IPS-11a (cell line): ENCODE results near the gene C1QTNF6.
"Not testable (repeated sequence)": the region's sequence is repeated elsewhere in the genome, so short reads cannot be mapped to it uniquely, and the experiment has no call there.

Source experiments
- H3K4me3 ChIP-seq: one replicate; pipeline ENCODE4 v1.5.1; 2013; ENCODE audit warnings: low read depth, low read length, control low read depth

Gene C1QTNF6

DNA sequence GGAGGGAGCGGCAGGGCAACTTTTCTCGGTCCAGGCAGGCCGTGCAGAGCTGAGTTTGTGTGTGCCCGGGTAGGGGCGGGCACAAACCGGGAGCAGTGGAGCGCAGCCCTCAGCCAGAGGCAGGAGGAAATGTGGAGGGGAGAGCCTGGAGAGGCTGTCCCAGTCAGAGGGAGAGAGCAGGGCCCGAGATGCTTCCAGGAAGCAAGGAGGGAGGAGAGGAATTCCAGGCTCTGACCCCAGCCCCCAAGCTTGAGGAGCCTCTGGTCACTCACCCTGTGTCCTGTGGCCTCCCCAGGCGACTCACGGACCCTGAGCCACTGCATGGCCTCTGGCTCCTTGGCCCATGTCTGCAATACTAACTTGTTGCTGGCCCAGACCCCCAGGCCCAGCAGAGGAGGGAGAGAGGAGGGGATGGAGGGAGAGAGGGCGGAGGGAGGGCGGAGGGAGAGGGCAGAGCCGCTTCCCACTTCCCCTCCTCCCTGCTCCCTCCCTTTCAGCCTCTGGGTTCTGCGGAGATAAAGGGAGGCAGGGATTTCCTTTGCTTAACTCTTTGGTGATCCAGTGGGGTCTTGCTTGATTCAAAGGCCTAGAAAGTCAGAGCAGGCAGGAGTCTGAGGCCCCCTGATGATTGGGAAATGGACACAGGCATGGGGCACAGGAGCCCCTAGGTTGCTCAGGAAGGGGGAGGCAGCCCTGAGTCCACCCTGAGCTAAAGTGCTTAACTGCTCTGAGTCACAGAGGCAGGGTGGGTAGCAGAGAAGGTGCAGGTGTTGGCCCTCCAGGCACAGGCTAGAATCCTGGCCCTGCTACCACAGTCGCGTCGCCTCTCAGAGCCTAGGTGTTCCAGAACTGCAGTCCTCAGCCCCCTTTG, at the start of gene C1QTNF6:
C1QTNF6 (minus strand) TSS at position 357 of the 871 bp plus-strand sequence; CDS start at position 323, 34 bp downstream.
- H3K4me3 ChIP-seq = peak within 1 kb of the TSS; percentile 0

DNA sequence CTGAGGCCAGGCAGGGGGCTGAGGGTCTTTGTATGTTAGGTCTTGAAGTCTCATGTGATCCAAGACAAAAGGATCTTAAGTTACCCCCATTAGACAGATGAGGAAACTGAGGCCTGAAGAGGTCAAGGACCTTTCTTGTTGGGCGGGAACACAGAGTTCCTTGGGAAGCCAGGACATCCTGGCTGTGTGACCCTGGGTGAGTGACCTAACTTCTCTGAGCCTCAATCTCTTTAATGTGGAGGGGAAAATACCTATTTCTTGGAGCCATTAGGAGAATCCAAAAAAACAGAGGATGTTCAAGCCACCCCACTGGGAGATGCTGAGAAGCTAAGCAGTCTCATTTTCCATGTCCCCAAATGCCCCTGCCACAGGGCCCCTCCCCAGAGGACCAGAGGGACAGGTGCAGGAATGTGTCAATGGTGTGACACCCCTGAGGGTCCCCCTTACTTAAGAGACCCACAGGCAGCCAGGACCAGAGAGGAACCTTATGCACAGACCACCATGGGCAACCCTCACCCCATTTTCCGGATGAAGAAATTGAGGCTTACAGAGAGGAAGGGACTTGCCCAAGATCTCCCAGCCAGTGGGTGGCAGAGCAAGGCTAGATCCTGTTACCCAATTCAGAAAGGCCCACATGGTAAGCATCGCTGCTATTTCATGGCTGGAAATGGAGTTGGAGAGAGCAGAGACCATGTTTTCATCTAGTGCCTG, 48.0 kb upstream of the C1QTNF6 start:
- H3K4me3 ChIP-seq = no peak overlapping the region

DNA sequence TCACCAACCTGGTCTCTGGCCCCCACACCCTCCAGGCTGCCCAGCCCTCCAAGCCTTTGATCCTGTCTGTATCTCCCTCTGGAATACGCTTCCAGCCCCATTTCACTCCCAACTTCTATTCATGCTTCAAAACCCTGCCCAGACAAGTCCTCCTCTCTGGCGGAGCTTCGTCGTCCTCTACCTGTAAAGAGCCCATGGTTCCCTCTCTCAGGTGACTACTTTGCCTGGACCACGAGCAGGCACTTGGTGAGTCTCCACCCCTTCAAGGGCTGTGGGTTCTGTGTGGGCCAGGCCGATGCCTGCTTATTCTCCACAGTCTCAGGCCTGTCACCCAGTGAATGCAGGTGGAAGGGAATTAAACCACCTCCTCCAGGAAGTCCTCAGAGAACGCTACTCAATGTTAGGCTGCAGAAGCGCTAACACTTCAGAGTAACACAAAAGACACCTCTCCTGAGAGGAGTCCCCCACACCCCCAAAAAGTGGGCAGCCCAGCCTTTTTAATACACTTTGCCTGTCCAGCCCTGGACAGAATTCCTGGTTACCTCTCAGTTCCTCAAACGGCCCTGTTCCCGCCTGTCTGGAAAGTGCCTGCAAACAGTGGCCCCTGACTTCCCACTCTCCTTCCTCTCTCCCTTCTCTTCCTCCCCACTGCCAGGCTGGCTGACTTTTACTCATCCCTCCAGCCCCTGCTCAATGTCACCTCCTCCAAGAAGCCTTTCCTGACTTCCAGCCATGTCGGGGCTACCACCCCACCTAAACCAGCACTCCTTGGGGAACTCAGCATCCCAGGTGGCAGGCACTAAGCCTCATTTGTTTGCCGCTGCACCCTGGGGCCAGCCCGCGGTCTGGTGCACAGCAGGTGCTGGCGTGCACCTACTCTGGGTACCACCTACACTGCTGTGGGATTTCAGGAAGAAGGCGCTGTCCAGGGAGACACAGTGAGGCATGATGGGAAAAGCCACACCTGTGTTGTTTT, 47.0 kb upstream of the C1QTNF6 start:
- no peak overlapping the region for H3K4me3 ChIP-seq

DNA sequence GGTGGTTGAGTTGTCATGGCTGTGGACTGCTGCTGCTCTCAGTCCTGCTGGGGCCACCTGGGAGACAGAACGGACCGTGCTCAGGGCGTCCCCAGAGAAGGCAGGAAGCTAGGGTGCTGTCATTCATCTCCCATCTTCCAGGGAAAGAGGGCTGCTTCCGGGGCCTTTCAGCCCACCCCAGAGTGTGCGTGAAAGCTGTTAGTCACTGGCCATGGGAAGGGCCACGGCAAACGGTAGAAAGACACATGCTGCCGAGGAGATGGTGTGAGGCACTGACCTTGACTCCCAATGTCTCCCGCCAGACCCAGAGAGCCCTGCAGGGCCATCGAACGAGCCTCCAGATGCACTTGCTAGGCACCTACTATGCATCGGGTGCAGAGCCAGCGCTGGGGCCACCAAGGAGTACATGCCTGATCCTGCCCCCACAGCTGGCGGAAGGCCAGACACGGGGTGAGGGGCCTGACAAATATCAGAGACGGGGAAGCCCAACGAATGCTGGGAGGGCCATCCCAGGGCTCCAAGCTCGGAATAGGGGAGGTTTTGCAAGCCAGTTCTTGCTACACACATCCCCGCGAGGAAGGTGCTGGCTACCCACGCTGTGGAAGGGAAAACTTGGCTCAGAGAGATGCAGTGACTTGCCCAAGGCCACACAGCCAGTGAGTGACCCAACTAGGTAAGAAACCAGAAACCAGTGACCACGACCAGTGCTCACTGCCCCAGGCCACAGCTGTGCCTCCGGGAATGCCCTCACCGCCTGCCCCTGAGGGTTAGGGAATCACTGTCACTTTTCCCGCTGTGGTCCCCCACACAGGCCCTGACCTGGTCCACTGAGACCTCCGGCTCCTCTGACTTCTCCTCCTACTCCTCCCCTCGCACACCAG, 45.9 kb upstream of the C1QTNF6 start:
- H3K4me3 ChIP-seq = no peak overlapping the region

DNA sequence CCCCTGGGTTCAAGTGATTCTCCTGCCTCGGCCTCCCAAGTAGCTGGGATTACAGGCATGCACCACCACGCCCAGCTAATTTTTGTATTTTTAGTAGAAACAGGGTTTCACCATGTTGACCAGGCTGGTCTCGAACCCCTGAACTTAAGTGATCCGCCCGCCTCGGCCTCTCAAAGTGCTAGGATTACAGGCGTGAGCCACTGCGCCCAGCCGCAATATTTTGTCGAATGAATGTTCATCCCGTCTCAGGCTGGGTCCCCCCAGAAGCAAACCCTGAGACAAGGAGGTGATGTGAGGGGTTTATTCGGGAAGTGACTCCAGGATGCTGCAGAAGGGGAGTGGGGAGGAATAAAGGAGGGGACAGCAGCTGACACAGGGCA, 45.3 kb upstream of the C1QTNF6 start:
- not testable (repeated sequence) for H3K4me3 ChIP-seq

DNA sequence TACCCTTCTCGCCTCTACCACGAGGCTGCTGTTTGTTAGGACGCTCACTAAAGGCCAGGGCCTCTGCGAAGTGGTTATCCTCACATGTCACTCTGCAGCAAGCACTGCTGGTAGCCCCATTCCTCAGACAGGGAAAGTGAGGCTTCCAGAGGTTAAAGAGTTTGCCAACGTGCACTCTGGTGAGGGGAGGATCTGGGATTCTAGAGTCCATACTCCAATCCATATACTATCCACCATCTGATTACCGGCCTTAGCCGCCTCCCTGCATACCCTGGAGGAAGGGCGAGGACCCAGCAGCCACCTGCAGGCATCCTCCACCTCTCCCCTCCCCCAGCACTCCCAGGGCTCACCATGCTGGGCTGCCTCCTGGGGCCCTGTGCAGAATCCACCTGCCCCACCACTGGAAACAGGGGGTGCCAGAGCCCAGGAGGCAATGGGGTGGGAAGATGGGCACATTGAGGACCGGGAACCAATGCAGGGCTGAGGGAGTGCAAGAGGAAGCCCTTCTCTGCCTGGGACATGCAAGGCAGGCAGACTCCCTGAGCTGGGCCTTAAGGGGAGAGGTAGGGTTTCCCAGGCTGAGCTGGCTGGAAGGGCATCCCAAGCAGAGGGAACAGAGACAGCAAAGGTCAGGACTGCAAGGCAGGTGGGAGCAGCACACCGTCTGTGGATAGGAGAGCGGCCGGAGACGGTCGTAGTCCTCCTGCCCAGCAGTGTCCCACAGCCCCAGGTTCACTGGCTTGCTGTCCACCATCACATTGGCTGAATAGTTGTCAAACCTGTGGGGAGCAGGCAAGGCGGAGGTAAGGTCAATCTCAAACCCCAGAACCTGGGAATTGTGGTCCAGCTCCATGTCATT, 44.3 kb upstream of the C1QTNF6 start:
- no peak overlapping the region for H3K4me3 ChIP-seq

DNA sequence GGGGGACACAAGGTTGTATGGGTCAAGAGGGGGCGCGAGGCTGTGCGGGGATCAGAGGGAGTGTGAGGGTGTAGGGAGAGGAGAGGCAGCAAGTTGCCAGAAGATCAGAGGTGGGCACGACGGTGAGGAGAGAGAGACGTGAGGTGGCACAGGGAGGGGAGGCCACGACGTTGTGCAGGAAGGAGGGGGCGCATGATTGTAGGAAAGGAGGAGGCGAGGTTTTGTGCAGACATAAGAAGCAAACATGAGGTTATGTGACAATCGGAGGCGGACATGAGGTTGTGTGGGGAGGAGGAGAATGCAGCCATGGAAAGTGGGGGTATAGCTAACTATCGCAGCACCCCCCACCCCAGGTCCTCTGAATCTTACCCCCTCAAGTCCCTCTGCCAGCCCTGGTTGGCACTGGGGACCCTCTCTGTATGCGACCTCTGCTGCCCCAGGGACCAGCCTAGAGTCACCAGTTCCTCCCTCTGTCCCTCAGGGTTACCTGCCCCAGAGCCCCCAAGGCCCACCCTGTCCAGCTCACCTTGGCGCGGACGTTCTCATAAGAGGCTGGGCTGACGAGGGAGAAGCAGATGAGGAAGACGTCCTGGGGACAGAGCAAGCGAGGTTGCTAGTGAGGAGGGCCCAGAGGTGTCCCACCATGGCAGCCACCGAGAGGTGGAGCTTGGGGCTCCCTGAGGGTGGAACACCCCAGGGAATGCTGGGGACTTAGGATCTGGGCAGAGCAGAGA, 43.5 kb upstream of the C1QTNF6 start:
- no peak overlapping the region for H3K4me3 ChIP-seq

DNA sequence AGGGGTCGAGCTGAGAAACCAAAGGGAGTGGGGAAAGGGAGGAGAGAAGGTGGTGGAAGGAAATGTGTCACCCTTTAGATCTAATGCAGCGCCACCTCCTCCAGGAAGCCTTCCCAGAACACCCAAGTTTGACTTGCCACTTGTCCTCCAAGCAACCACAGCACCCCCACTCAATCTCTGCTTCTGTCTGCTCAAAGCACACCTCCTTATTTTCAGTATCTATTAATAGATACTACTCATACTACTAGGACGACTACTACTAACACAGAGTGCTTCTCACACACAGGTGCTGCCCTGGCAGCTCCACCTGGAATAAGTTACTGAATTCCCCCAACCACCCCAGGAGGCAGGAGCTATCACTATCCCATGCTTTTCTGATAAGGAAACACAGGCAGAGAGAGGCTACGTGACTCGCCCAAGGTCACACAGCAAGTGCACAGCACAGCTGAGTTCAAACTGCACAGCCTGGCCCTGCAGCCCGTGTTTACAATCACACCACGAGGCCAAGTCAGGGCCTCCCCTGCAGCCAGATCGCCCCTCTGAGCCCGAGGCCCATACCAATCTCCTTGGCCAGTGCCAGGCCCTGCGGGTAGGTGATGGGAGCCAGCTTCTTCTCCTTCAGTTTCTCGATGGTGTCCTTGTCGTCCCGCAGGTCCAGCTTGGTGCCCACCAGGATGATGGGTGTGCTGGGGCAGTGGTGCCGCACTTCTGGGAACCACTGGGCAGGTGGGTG, 42.8 kb upstream of the C1QTNF6 start:
- no peak overlapping the region for H3K4me3 ChIP-seq

DNA sequence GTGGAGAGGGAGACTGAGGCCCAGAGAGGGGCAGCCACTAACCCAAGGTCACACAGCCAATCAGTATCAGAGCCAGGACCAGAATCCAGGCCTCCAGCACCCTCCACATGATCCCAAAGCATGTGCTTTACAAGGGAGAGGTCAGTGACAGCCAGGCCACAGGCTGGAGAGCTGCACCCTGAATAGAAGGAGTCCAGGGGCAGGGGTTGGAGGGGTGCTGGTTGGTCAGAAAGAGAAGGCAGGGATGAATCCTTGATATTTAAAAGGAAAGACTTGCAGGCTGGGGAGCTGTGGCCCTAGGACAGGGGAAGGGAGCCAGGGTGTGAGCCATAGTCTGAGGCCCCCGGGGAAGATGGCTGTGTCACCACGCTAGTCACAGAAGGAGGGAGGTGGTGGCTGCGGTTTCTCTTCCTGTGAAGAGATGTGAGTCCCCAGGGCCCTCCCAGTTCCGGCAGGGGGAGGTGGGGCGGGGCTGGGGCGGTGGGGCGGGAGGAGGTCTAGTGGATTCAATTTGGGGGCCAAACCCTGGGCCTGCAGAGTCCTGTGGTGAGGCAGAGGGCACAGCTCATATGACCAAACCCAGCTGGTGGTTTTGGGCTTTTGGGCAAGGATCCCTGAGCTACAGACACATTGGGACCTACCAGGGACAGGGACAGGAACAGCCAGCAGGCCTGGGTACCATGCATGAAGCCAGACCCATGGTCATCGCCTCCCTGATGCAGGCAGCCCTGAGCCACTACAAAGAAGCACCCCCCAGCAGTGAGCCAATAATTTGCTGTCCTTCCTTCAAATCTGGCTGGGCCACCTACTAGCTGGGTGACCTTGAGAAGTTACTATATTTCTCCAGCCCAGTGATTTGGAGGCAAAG, 42.0 kb upstream of the C1QTNF6 start:
- H3K4me3 ChIP-seq = no peak overlapping the region

DNA sequence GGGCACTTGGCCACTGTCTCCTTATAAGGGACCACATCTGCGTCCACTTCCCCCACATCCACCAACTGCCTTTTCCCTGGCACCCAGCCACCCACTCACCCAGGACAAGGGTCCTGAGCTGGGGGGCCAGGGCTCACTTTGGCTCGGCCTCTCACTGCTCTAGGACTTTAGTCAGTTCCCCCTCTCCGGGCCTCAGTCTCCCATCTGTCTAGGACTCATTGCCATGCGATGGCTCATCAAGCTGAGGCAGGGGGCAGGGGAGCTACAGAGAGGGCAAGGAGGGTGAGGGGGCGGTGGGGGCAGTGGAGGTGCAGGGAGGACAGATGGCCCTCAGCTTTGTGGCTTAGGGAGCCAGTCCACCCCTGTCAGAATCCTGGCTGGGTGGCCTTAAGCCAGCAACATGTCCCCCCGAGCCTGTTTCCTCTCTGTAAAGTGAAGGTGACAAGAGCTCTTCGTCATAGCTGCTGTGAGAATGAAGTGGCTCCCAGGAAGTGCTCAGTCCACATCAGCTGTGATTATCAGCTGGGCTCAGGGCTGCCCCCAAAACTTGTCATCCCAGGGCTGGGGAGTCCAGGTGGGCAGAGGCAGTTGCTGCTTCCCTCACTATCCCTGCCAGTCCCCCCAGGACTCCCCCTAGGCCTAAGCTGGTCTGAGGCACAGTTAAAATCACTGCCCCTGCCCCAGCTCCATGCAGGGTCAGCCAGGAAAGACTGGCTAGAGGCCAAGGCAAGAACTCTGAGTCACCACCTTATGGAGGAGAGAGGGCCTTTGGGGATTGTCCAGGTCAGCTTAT, 41.2 kb upstream of the C1QTNF6 start:
- no peak overlapping the region for H3K4me3 ChIP-seq

DNA sequence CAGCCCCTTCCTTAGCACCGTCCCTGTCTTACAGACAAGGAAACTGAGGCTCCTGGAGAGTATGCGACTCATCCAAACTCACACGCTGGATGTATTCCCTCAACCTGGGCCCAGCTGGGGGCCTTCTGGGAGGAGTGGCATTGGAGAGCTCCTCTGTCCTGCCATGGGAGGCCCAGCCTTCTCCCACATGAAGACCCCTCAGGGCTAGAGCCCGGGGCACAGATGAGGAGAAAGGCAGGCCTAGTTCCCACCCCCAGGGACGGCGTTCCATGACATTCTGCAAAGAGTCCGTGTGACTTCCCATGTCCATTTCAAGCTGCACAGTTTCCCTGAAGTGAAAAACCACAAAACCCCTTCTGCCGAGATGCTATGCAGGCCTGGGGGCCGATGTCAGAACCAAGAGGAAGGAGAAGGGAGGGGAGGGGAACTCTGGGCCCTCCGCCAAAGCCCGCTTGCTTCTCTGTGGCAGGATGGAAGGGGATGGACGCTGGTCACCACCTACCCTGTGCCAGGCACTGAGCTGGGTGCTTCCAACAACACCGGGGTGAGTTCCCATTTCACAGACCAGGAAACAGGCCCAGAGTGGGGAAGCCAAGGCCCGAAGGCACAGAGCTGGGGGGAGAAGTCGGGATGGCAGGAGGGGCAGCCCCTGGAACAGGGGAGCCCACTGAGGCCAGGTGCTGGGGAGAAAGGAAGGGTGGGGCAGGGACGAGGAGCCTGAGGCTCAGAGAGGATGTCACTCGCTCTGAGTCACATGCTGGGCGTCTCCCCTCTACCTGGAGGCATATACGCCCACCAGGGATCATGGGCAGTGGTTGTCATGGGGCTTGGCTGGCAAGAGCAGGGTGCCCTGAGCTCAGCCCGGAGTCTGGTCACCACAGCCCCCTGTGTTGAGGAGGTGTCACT, 40.3 kb upstream of the C1QTNF6 start:
- H3K4me3 ChIP-seq = no peak overlapping the region

DNA sequence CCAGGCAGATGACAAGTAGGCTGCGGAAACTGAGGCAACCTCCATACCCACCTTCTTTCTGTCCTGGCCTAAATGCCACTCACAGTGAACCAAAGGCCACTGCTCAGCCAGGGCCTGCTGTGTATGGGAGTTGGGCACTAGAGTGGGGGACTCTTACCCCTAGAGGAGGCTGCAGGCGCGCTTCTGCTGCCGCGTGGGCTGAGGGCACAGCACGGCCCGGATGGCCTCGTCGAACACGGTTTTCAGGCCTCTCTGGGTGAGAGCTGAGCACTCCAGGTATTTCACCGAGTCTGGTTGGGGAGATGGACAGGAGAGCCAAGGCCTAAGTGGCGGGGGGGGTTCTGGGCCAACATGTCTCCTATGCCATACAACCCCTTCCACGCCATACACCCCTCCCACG, 38.5 kb upstream of the C1QTNF6 start:
- no peak overlapping the region for H3K4me3 ChIP-seq

DNA sequence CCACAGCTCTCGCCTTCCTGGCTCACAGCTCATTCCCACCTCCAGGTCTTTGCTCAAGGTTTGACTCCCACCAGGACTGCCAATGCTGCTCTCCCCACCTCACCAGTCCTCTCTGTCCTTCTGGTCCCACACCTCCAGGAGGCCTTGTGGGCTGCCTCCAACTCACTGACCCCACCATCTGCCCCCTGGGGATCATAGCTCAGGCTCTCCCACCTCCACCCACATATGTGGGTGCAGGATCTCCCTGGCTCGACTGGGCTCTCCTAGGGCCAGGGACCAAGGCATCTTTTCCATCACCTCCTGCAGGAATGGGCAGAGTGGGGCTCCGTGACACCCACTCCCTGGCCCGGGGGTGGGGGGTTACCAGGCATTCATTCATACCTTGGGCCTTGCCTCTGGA, 38.0 kb upstream of the C1QTNF6 start:
- H3K4me3 ChIP-seq = no peak overlapping the region

DNA sequence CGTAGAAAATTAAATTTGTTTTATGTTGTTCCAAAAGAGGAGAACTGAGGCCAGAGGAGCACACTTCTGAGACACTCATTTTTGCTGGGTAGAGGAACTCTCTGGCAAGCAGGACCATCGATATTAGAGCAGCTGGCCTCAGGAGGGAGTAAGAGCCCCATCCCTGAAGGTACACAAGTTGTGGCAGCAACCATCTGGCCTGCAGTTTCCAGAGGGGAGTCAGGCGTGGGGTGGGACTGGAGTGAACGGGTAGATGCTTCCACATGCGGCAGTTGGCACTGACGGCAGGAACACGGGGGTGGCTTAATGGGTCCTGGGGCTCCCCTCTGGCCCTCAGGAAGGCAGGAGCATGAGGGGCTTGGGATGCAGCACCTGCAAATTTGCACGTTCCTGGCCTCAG, 37.4 kb upstream of the C1QTNF6 start:
- H3K4me3 ChIP-seq = no peak overlapping the region

DNA sequence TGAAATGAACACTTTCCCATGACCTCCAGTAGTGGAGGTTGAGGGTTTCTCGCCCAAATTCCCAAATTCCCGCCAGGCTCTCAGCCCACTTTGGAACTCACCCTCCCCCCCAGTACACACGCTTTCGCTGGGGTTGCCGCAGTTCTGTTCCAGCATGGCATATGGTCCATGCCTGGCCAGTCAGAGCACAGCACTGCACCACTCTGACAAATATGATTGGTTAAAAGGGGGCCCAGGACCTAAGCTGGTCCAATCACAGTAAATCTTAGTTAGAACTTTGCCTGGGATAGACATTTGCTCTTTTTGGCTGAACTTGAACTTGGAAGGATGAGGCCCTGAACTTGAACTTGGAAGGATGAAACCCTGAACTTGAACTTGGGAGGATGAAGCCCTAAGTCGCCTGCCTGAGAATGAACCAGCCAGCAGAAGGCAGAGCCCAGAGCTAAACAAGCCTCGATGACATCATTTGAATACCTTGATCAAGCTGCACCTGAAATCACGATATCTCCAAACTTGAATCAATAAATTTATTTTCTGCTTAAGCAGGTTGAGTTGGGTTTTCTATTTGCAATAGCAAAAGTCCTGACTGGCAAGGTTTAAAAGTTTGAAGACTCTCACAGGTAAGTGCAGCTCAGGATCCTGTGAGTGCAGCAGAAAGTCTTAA, 36.8 kb upstream of the C1QTNF6 start:
- H3K4me3 ChIP-seq = no peak overlapping the region
